ENCODE data around the gene KCNQ2.

GRCh38 chr20:63415647-63416391, 56.6 kb downstream of the KCNQ2 start:
- TF ChIP-seq EZH2 (IDR thresholded peaks at IDR 0.05; ENCODE audit: insufficient read depth, low read length): no peak
- TF ChIP-seq, protein P1, sequence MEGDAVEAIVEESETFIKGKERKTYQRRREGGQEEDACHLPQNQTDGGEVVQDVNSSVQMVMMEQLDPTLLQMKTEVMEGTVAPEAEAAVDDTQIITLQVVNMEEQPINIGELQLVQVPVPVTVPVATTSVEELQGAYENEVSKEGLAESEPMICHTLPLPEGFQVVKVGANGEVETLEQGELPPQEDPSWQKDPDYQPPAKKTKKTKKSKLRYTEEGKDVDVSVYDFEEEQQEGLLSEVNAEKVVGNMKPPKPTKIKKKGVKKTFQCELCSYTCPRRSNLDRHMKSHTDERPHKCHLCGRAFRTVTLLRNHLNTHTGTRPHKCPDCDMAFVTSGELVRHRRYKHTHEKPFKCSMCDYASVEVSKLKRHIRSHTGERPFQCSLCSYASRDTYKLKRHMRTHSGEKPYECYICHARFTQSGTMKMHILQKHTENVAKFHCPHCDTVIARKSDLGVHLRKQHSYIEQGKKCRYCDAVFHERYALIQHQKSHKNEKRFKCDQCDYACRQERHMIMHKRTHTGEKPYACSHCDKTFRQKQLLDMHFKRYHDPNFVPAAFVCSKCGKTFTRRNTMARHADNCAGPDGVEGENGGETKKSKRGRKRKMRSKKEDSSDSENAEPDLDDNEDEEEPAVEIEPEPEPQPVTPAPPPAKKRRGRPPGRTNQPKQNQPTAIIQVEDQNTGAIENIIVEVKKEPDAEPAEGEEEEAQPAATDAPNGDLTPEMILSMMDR (IDR thresholded peaks at IDR 0.05; ENCODE audit: insufficient read depth, low read depth, low read length): no peak
